ENCODE measurements around the gene ADARB2.

ADARB2 gene

DNA sequence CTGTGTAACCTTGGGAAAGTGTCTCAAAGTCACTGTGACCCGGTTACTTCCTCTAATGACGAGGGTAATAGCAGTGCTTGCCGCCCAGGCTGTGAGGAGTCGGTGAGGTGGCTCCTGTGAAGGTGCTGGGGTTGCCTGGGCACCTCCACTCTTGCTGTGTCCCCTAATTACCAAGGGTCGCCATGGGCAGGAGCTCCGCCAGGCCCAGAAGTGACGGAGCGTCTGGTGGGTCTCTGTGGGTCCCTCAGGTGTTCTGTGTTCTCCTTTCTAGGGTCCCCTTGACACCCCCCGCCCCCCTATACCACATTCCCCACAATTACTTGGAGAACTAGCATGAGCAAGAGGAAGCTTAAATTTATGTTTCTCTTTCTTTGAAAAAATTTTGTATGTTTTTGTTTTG, 519.7 kb downstream of the ADARB2 start:
- no peak for DNase-seq (ENCODE audit: low spot score)
- TF ChIP-seq, protein P1, sequence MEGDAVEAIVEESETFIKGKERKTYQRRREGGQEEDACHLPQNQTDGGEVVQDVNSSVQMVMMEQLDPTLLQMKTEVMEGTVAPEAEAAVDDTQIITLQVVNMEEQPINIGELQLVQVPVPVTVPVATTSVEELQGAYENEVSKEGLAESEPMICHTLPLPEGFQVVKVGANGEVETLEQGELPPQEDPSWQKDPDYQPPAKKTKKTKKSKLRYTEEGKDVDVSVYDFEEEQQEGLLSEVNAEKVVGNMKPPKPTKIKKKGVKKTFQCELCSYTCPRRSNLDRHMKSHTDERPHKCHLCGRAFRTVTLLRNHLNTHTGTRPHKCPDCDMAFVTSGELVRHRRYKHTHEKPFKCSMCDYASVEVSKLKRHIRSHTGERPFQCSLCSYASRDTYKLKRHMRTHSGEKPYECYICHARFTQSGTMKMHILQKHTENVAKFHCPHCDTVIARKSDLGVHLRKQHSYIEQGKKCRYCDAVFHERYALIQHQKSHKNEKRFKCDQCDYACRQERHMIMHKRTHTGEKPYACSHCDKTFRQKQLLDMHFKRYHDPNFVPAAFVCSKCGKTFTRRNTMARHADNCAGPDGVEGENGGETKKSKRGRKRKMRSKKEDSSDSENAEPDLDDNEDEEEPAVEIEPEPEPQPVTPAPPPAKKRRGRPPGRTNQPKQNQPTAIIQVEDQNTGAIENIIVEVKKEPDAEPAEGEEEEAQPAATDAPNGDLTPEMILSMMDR (IDR thresholded peaks at IDR 0.05; ENCODE audit: extremely low read depth, insufficient read depth, missing control alignments) = no peak
- in situ Hi-C loops (cut with MboI; ENCODE audit: low pct_unique_long_range_greater_than_20kb, low sequenced_read_pairs, unreplicated experiment) = no loop called here

DNA sequence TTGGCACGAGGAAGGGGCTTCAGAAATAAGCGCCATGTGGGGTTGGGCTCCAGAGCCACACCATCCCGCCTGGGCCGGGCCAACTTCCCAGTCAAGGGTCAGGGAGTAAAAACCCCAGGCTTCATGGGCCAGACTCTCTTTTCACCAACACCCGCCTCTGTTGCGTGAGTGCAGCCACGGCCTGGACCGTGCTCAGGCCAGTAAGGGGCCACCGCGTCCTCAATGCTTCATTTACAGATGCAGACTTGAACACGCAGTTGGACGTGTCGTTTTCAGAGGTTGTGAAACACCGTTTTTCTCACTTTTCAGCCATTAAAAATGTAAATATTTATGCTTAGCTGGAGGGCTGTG, 520.1 kb downstream of the ADARB2 start:
- DNase-seq (ENCODE audit: low spot score) = no peak
- in situ Hi-C loops (cut with MboI; ENCODE audit: low pct_unique_long_range_greater_than_20kb, low sequenced_read_pairs, unreplicated experiment) = no loop called here
- TF ChIP-seq, protein P1 (IDR thresholded peaks at IDR 0.05; ENCODE audit: extremely low read depth, insufficient read depth, missing control alignments) = no peak

DNA sequence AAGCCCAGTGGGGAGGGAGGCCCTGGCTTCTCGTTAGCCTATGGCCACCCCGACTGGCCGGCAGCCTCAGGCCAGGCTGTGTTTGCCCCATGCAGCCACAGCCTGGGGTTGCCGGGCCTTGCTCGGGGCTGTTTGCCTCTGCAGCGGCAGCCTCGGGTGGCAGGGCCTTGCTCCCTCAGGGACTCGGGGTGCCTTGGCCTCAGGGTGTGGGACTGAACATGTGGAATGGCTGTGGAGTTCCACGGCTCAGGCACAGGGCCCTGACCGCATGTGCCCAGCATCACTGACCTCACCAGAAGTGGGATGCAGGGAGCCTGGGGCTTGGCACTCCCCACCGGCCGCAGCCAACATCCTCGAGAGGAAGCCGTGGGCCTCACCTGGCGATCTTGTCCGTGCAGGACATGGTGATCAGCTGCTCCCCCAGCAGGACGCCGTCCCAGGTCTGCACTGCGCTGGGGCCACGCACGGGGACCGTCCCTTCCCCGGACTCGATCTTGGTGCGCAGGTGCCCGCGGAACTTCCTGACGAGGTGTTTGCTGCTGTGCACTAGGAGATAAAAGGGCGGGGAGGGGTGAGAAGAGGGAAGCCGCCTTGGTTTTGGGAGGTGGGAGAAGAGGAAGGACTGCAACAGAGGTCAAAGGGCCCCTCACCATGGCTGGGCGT, 520.6 kb downstream of the ADARB2 start:
- in situ Hi-C loops (cut with MboI; ENCODE audit: low pct_unique_long_range_greater_than_20kb, low sequenced_read_pairs, unreplicated experiment) = no loop called here
- no peak for DNase-seq (ENCODE audit: low spot score)
- TF ChIP-seq, protein P1 (IDR thresholded peaks at IDR 0.05; ENCODE audit: extremely low read depth, insufficient read depth, missing control alignments) = no peak

DNA sequence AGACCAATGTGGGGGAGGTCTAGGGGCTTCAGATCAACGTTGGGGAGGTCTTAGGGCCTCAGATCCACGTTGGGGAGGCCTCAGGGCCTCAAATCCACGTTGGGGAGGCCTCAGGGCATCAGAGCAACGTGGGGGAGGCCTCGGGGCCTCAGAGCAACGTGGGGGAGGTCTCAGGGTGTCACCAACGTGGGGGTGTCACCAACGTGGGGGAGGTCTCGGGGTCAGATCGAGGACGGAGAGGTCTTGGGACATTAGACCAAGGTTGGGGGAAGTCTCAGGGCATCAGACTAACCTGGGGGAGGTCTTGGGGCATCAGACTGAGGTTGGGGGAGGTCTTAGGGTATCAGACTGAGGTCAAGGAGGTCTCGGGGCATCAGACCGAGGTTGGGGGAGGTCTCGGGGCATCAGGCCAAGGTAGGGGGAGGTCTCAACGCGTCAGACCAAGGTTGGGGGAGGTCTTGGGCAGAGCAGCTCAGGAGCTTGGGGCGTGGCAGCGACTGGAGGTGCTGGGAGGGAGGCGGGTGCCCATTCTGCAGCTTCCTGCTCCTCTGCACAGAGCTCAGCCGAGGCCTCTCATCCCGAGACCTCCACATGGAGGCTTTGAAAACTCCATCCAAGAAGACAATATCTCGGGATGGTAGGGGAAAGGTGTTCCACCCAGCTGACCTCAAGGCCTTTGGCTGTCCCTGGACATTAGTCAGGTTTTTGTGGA, 521.3 kb downstream of the ADARB2 start:
- TF ChIP-seq, protein P1 (IDR thresholded peaks at IDR 0.05; ENCODE audit: extremely low read depth, insufficient read depth, missing control alignments) = no peak
- no peak for DNase-seq (ENCODE audit: low spot score)
- in situ Hi-C loops (cut with MboI; ENCODE audit: low pct_unique_long_range_greater_than_20kb, low sequenced_read_pairs, unreplicated experiment) = no loop called here

DNA sequence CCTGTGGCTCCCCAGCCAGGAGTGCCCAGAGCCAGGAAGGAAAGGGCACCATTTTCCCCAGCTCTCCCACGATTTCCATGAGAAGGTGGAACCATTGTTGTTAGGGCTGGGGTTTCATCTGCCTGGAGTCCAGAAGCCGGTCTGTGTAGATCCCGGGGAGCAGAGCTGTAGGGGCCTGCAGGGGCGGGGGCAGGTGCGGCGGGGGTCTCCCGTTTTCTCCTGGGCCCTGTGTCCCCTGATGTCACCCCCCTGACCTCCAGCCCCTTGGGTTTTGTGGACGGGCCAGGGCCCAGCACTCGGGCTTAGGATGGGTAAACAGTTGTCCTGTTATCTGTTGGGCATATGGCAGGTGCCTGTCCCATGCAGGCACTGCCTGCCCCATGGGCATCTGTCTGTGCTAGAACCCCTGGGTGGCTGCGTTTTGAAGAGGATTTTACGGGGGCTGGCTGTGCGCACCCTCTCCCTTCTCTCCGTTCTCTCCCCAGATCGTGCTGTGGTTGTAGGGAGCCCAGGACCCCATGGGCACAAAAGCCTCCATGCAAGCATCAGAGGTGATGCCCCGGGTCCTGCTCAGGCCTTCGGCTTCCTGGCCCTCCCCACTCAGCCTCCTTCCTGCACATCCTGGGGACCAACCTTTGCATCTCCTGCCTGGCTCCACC, 522.3 kb downstream of the ADARB2 start:
- TF ChIP-seq, protein P1 (IDR thresholded peaks at IDR 0.05; ENCODE audit: extremely low read depth, insufficient read depth, missing control alignments) = no peak
- in situ Hi-C loops (cut with MboI; ENCODE audit: low pct_unique_long_range_greater_than_20kb, low sequenced_read_pairs, unreplicated experiment) = no loop called here
- no peak for DNase-seq (ENCODE audit: low spot score)

DNA sequence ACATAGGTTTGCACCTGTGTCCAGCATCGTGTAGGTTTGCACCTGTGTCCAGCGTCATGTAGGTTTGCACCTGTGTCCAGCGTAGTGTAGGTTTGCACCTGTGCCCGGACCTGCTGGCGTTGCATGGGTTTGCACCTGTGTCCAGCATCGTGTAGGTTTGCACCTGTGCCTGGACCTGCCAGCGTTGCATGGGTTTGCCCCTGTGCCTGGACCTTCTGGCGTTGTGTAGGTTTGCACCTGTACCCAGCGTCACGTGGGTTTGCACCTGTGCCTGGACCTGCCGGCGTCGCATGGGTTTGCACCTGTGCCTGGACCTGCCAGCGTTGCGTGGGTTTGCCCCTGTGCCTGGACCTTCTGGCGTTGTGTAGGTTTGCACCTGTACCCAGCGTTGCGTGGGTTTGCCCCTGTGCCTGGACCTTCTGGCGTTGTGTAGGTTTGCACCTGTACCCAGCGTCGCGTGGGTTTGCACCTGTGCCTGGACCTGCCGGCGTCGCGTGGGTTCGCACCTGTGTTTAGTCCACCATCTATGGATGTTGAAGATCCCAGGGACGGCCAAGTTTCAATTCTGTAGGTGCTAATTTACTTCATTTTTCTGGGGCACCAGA, 523.2 kb downstream of the ADARB2 start:
- in situ Hi-C loops (cut with MboI; ENCODE audit: low pct_unique_long_range_greater_than_20kb, low sequenced_read_pairs, unreplicated experiment) = no loop called here
- TF ChIP-seq, protein P1 (IDR thresholded peaks at IDR 0.05; ENCODE audit: extremely low read depth, insufficient read depth, missing control alignments) = no peak
- no peak for DNase-seq (ENCODE audit: low spot score)
